HG03354 (cell line): ENCODE results near the gene KIAA1671.

ENCODE experiments used
- ATAC-seq: cut with Tn5 transposase; IDR thresholded peaks from one replicate; pipeline ENCODE4 v1.9.1; 2021; ENCODE audit warnings: mild to moderate bottlenecking; ENCODE audit not compliant: unreplicated experiment, poor library complexity, severe bottlenecking

Gene KIAA1671

GRCh38 chr22:25029181-25029580 lies 76.7 kb downstream of the KIAA1671 start:
- ATAC-seq = no peak

DNA sequence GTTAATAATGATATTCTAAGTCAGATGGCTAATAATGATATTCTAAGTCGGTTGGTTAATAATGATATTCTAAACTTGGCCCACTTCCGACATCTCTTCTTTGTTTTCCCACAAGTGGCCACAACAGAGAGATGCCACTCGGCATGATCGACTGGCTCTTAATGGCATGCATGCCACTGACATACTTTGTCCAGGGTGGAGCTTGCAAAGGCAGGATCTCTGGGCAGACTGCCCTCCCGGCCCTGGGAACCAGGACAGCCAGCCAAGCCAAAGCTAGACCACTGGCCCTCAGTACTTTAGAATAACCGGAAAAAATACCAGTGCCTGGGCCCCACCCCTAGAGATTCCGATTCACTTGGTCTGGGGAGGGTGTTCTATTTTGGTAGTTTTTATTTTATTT lies 78.1 kb downstream of the KIAA1671 start:
- no peak for ATAC-seq

GRCh38 chr22:25032066-25032465 lies 79.5 kb downstream of the KIAA1671 start:
- no peak for ATAC-seq

- no peak for ATAC-seq
Observed at GRCh38 chr22:25035715-25036114, 83.2 kb downstream of the KIAA1671 start.

- ATAC-seq = no peak
Observed at GRCh38 chr22:25038239-25038638, 85.7 kb downstream of the KIAA1671 start.

- ATAC-seq = no peak
Observed at GRCh38 chr22:25038771-25039170, 86.3 kb downstream of the KIAA1671 start.

GRCh38 chr22:25039255-25039654 lies 86.7 kb downstream of the KIAA1671 start:
- no peak for ATAC-seq

GRCh38 chr22:25039754-25040153 lies 87.2 kb downstream of the KIAA1671 start:
- no peak for ATAC-seq

DNA sequence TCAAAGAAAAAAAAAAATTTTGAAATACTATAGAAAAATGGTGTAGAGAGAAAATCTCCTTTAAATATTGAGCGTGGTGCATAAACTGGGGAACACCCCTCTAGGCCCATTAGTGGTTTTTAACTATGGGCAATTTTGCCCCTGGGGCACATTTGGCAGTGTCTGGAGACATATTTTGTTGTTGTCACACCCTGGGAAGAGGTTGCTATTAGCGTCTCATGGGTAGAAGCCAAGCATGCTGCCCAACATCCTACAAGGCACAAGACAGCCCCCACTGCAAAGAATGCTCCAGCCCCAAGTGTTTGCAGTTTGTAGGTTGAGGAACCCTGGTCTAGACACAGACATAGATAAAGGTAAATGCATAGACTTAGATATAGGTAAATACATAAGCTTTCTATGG lies 92.6 kb downstream of the KIAA1671 start:
- no peak for ATAC-seq

DNA sequence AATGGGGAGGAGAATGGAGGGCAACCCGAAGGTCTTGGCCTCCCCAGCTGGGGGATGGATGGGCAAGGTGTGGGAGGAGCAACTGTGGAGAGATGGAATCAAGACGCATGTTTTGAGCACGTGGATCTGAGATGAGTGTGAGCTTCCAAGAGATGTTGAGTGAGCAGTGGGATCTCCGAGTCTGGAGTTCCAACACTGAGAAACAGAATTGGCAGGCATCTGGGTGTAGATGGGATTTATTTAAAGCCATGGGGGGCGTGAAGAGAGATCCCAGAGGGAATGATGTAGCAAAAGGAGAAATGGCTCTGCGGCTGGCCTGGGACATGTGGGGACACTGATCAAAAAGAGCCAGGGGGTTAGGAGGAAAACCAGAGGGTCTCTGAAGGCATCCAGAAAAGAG lies 95.6 kb downstream of the KIAA1671 start:
- no peak for ATAC-seq

DNA sequence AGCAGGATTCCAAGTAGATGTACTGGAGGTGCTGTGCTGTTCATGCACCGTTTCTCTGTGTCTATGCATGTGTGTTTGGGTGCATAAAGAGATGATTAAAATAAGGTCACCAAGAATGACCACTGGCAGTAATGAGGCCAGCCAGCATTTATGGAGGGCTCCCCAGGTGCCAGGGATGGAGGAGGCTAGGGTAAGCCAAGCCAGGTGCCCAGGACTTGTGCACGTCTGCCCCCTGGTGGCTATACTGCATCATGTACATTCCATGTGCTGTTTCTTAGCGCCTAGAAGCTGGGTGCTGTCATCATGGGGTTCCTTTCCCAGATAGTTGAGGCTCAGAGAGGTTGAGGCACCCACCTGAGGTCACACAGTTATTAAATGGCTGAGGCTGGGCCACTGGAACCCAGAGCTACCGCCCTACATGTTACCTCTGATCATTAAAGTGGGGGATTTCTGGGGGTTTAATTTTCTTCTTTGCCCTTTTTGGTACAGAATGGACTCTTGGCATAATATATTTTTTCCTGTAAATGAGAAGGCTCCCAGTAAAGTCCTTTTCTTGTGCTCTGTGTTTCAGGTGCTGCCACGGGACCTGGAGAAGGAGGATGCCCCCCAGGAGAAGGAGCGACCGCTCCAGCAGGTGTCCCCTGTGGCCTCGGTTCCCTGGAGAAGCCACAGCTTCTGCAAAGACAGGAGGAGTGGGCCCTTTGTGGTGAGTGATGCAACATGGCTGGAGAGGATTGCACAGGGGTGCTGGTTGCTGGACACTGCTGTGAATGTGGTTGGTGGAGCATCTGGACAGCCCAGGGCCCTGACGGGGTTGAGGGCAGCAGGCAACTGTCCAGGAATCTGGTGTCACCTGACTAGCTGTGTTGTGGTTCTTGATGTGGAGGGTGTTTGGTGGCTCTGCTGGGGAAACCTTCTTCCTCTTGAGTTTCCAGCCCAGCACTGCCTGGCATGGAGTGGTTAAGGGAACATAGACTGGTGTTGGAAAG lies 96.4 kb downstream of the KIAA1671 start:
- ATAC-seq = no peak

- ATAC-seq = no peak
Observed at GRCh38 chr22:25049770-25050169, 97.3 kb downstream of the KIAA1671 start.

DNA sequence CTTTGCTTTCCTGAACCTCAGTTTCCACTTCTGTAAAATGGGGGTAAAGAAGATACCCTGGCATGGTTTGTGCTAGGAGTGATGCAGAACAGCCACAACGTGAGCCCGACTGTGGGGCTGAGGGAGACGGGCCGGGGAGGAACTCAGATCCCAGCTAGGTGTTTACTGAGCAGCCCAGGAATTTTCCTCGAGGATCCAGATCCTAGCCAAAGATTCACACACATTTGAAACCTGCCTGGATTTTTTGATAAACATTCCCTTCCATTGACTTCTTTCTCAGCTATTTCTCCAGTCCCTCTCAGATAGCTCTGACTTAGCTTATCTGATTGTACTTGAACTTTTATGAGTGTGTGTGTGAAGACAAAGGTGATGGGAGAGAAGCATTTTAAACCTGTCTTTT lies 98.0 kb downstream of the KIAA1671 start:
- ATAC-seq = no peak

DNA sequence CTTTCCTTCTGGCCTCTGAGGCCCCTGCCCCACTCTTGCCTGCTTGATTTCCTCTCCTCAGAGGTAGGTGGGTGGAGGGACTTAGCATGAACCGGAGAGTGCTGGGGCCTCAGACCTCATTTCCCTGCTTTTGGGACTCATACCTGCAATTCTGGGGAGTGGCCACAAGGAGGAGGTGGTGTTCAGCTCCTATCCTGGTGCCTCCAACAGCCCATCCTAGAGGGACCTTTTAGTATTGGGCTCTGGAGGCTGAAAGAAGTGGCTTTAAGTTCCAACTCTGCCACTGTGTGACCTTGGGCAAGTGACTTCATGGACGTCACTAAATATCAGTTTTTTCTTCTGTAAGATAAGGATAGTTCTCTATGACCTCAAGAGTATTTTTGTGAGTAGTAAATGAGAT lies 98.6 kb downstream of the KIAA1671 start:
- no peak for ATAC-seq

- ATAC-seq = no peak
Observed at GRCh38 chr22:25051983-25052710, 99.6 kb downstream of the KIAA1671 start.

DNA sequence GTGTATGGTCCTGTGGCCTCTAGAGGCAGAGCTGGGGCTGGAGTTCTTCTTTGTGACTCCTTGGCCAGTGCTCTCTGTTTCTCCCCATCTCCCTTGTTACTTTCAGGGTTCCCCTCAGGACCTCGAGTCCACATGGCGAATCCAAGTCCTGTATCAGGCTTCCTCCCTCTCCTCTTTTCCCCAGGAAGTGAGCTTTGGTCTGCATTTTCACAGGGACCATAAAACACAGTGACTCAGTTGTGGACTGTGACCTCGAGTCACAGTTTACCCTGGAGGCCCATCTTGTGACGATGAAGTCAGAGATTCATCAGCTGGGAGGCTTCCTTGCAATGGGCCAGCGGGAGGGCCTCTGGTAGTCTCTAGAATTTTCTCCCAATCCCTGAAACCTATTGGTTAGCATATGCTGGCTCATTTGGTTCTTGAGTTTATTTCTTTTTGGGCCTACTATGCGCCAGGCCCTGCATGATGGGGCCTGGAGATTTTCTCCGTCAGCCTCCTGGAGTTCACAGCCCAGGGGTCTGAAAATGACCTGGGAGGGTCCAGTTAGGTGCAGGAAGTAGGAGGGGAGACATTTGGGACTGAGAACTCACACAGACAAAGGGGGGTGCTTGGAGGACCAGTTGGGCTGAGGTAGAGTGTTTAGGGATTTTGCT lies 100.8 kb downstream of the KIAA1671 start:
- ATAC-seq = no peak

DNA sequence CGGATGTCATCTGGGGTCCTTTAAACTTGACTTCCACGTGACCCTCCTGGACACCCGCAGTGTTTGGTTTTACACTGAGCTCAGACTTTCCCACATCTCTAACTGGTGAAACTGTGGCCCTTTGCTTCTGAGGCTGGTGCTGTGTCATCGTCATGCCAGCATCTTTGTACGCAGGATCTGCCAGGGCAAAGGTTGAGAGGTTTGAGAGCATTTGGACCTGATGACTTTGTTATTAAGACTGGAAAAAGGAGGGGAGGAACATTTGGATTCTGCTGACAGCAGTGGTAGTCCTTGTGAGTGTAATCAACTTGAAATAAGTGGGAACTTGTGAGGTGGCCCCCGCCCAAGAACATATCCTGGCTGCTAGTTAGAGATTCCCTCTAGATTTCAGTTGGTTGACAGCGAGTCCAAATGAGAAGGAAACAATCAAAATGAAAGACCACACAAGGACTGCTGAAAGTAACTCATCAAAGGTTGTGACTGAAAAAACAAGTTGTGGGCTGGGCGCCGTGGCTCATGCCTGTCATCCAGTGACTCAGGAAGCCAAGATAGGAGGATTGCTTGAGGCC lies 102.5 kb downstream of the KIAA1671 start:
- ATAC-seq = no peak

- peak; percentile 55 for ATAC-seq
Observed at GRCh38 chr22:25057013-25057881, 104.7 kb downstream of the KIAA1671 start.

DNA sequence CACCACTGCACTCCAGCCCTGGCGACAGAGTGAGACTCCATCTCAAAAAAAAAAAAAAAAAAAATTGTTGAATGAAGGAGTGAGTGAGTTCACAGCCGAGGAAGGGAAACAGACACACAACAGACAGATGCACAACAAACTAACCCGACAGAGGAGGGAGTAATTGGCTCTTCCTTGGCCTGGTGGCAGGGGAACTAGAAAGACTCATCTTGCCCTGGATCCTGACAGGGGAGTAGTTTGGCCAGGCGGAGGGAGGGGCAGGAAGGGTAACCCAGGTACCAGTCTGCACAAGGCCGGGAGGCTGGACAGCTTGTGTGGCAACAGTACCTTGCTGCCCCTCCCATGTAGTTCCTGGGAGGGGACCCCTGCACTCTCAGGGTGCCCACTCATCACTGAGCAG lies 106.9 kb downstream of the KIAA1671 start:
- ATAC-seq = no peak
